HCT116 (cell line): ENCODE results near the gene SLC5A12. TPM values are rescaled to one million over a fixed set of nuclear protein-coding genes. Genes with fewer than 3 reads are reported as not detected.

Experiments used
- ATAC-seq: fragments of 200-7000 bp; cut with Tn5 transposase; 2 replicates; pipeline ENCODE4 v1.9.1; 2020; ENCODE audit warnings: mild to moderate bottlenecking, moderate library complexity
- BruUV-seq: library from RNA; stranded (reverse); fragments of 400-500 nt; replicated peaks from 2 replicates; lab custom pipeline; 2021; lab: Mats Ljungman, UMichigan
- CTCF ChIA-PET: fragments of 300-600 bp; sonication (Branson Sonifier 250); formaldehyde crosslinking; loops from one replicate; lab custom pipeline; 2021; ENCODE audit warnings: antibody characterized with exemption; lab: Charles Lee
- POLR2A ChIA-PET: fragments of 300-600, 350-600 bp; sonication (Branson Sonifier 250); formaldehyde crosslinking; loops from one replicate; lab custom pipeline; 2021; ENCODE audit warnings: antibody characterized with exemption; lab: Charles Lee
- RAD21 ChIA-PET, 2 experiments: fragments of 300-600 bp; sonication (Branson Sonifier 250); formaldehyde crosslinking; loops; one replicate each; lab custom pipeline; 2023; ENCODE audit warnings: low total read pairs in 2 of 2; ENCODE audit not compliant: uncharacterized antibody in 2 of 2, unreplicated experiment in 2 of 2, low non-redundant PET in 1 of 2; lab: Charles Lee
- DNase-seq: peaks from one replicate; pipeline ENCODE4 v3.0.0-alpha.2; 2010; ENCODE audit warnings: low read depth, low spot score
- H2AFZ ChIP-seq: fragments of 200-600 bp; shearing (Covaris generic), sonication (generic); 2 replicates; pipeline ENCODE4 v1.6.1; 2017; ENCODE audit warnings: low read depth, mixed run types, mixed read lengths, antibody characterized with exemption, low read length; ENCODE audit not compliant: poor library complexity, severe bottlenecking
- H3K27ac ChIP-seq: 2 replicates; pipeline ENCODE4 v1.5.1; 2012; ENCODE audit warnings: low read depth, low read length
- H3K27me3 ChIP-seq: fragments of 200-600 bp; sonication (generic); 2 replicates; pipeline ENCODE4 v1.6.1; 2016; ENCODE audit warnings: mixed run types, low read length, mixed read lengths; ENCODE audit not compliant: insufficient read depth
- H3K36me3 ChIP-seq, 2 experiments: fragments of 200-500 bp in 1 of 2; fragments of 200-600 bp in 1 of 2; sonication (Bioruptor generic) in 1 of 2; sonication (generic) in 1 of 2; 2 replicates each; pipeline versions ENCODE4 v1.5.1 to v1.6.1; 2014 to 2016; ENCODE audit warnings: low read length in 2 of 2, inconsistent platforms in 1 of 2, mixed read lengths in 1 of 2, mixed run types in 1 of 2; ENCODE audit not compliant: insufficient read depth in 2 of 2, control insufficient read depth in 1 of 2
- H3K4me1 ChIP-seq, 2 experiments: fragments of 200-600 bp in 1 of 2; sonication (generic) in 1 of 2; 2 replicates each; pipeline versions ENCODE4 v1.5.1 to v1.6.1; 2012 to 2017; ENCODE audit warnings: low read length in 2 of 2, inconsistent platforms in 1 of 2, mild to moderate bottlenecking in 1 of 2, mixed read lengths in 1 of 2, mixed run types in 1 of 2, moderate library complexity in 1 of 2; ENCODE audit not compliant: insufficient read depth in 2 of 2, control insufficient read depth in 1 of 2
- H3K4me2 ChIP-seq: fragments of 200-600 bp; sonication (generic); 2 replicates; pipeline ENCODE4 v1.6.1; 2017; ENCODE audit warnings: mixed run types, low read length, mixed read lengths
- H3K4me3 ChIP-seq, 2 experiments: fragments of 200-600 bp in 1 of 2; sonication (generic) in 1 of 2; replicated peaks in 1 of 2; 2 replicates each; pipeline ENCODE4 v1.5.1; 2011 to 2016; ENCODE audit warnings: low read length in 2 of 2, control low read depth in 1 of 2, low read depth in 1 of 2, mild to moderate bottlenecking in 1 of 2, mixed read lengths in 1 of 2, mixed run types in 1 of 2
- H3K79me2 ChIP-seq: fragments of 200-600 bp; sonication (generic); 2 replicates; pipeline ENCODE4 v1.6.1; 2017; ENCODE audit warnings: mild to moderate bottlenecking, mixed run types, low read length, moderate library complexity, mixed read lengths; ENCODE audit not compliant: insufficient read depth
- H3K9ac ChIP-seq: fragments of 200-600 bp; sonication (generic); 2 replicates; pipeline ENCODE4 v1.6.1; 2016; ENCODE audit warnings: low read length, mixed read lengths
- H3K9me2 ChIP-seq: fragments of 200-600 bp; sonication (generic), shearing (Covaris generic); 2 replicates; pipeline ENCODE4 v1.6.1; 2017; ENCODE audit warnings: mixed run types, mild to moderate bottlenecking, moderate library complexity; ENCODE audit not compliant: insufficient read depth
- H3K9me3 ChIP-seq, 2 experiments: fragments of 200-500 bp in 1 of 2; fragments of 200-600 bp in 1 of 2; sonication (Bioruptor generic) in 1 of 2; sonication (generic) in 1 of 2; 2 replicates each; pipeline ENCODE4 v1.6.1; 2014 to 2017; ENCODE audit warnings: low read length in 2 of 2, mixed read lengths in 2 of 2, inconsistent platforms in 1 of 2, low read depth in 1 of 2, mild to moderate bottlenecking in 1 of 2, mixed run types in 1 of 2, moderate library complexity in 1 of 2; ENCODE audit not compliant: control insufficient read depth in 1 of 2, insufficient read depth in 1 of 2
- H4K20me1 ChIP-seq: fragments of 200-600 bp; sonication (generic), shearing (Covaris generic); 2 replicates; pipeline ENCODE4 v1.6.1; 2017; ENCODE audit warnings: mixed run types, mild to moderate bottlenecking, moderate library complexity; ENCODE audit not compliant: insufficient read depth
- ATF3 ChIP-seq: IDR thresholded peaks from 2 replicates; pipeline ENCODE4 v1.6.1; 2012
- CBX3 ChIP-seq: IDR thresholded peaks from 2 replicates; pipeline ENCODE4 v1.6.1; 2012; ENCODE audit warnings: low read depth
- CEBPB ChIP-seq: IDR thresholded peaks from 2 replicates; pipeline ENCODE4 v1.6.1; 2012; ENCODE audit warnings: low read depth
- ELF1 ChIP-seq: IDR thresholded peaks from 2 replicates; pipeline ENCODE4 v1.6.1; 2012; ENCODE audit warnings: low read depth, borderline replicate concordance
- EZH2 ChIP-seq: fragments of 200-600 bp; sonication (generic); IDR thresholded peaks from 2 replicates; pipeline ENCODE4 v1.6.1; 2017; ENCODE audit warnings: antibody characterized with exemption, mixed run types
- EZH2phosphoT487 ChIP-seq: fragments of 200-600 bp; IDR thresholded peaks from 2 replicates; pipeline ENCODE4 v1.6.1; 2018; ENCODE audit warnings: antibody characterized with exemption, borderline replicate concordance
- FOSL1 ChIP-seq: IDR thresholded peaks from 2 replicates; pipeline ENCODE4 v1.6.1; 2012; ENCODE audit warnings: low read depth
- JUND ChIP-seq: IDR thresholded peaks from 2 replicates; pipeline ENCODE4 v1.6.1; 2012
- POLR2A ChIP-seq: IDR thresholded peaks from 2 replicates; pipeline ENCODE4 v1.7.0; 2011; ENCODE audit warnings: borderline replicate concordance; ENCODE audit not compliant: insufficient read depth, insufficient read length; ENCODE audit errors: extremely low read depth
- POLR2AphosphoS5 ChIP-seq: IDR thresholded peaks from 2 replicates; pipeline ENCODE4 v1.6.1; 2011; ENCODE audit warnings: mild to moderate bottlenecking, low read depth, low read length, moderate library complexity
- RAD21 ChIP-seq: IDR thresholded peaks from 2 replicates; pipeline ENCODE4 v1.6.1; 2012; ENCODE audit warnings: low read depth, mild to moderate bottlenecking
- SP1 ChIP-seq: IDR thresholded peaks from 2 replicates; pipeline ENCODE4 v1.6.1; 2012; ENCODE audit warnings: low read depth
- SRF ChIP-seq: IDR thresholded peaks from 2 replicates; pipeline ENCODE4 v1.6.1; 2012; ENCODE audit warnings: low read depth
- ZBTB33 ChIP-seq: IDR thresholded peaks from 2 replicates; pipeline ENCODE4 v1.6.1; 2011; ENCODE audit warnings: mild to moderate bottlenecking, low read length, moderate library complexity; ENCODE audit not compliant: insufficient replicate concordance; ENCODE audit errors: extremely low read depth
- ZFX ChIP-seq: fragments of 450-650 bp; IDR thresholded peaks from 2 replicates; pipeline ENCODE4 v1.6.1; 2017
- ZNF274 ChIP-seq: fragments of 200-500 bp; sonication (Bioruptor generic); IDR thresholded peaks from 2 replicates; pipeline ENCODE4 v1.6.1; 2014; ENCODE audit warnings: mild to moderate bottlenecking, low read depth, low read length, inconsistent platforms
- intact Hi-C: fragments of 100-400 bp; cut with micrococcal nuclease; formaldehyde crosslinking; loops from 2 replicates; pipeline ENCODE4 v1.10.0; 2022
- total RNA-seq: library from RNA; stranded (reverse); gene quantifications from one replicate; pipeline ENCODE4 v1.2.1, GENCODE V29; 2021; ENCODE audit not compliant: unreplicated experiment
- TF ChIP-seq, protein P1 (sequence below): IDR thresholded peaks from 2 replicates; pipeline ENCODE4 v1.6.1; 2012; ENCODE audit warnings: low read depth

Gene SLC5A12
- total RNA-seq, 1 experiment from 2014 or later: not detected

GRCh38 chr11:26762089-26762488, 40.2 kb upstream of the SLC5A12 start:
- no peaks in the 10 kb centered on the region for H3K36me3 ChIP-seq
- no peak overlapping the region for H3K9ac ChIP-seq
- no peaks in the 10 kb centered on the region for H4K20me1 ChIP-seq
- ATAC-seq: no peak
- no TSS peak for BruUV-seq
- RAD21 ChIA-PET: no interaction called here
- CTCF ChIA-PET: no interaction called here
- intact Hi-C loops: no loop called here
- H2AFZ ChIP-seq: no peak overlapping the region
- DNase-seq: no peak
- H3K27me3 ChIP-seq: no peaks in the 10 kb centered on the region
- TF ChIP-seq CEBPB: no peak
- TF ChIP-seq RAD21: no peak
- POLR2A ChIA-PET: no interaction called here
- no peaks in the 10 kb centered on the region; a peak in 2 of 4 replicates for H3K9me3 ChIP-seq
- H3K9me2 ChIP-seq: no peaks in the 10 kb centered on the region
- H3K4me3 ChIP-seq: no peak overlapping the region
- H3K79me2 ChIP-seq: no peaks in the 10 kb centered on the region
- no peaks in the 10 kb centered on the region for H3K4me1 ChIP-seq
- no peak overlapping the region for H3K4me2 ChIP-seq
- no peak overlapping the region for H3K27ac ChIP-seq

- no peak overlapping the region for H2AFZ ChIP-seq
- H3K9me2 ChIP-seq: no peaks in the 10 kb centered on the region
- intact Hi-C loops: no loop called here
- BruUV-seq: no TSS peak
- H3K4me2 ChIP-seq: no peak overlapping the region
- H3K4me1 ChIP-seq: no peaks in the 10 kb centered on the region
- no peaks in the 10 kb centered on the region; a peak in 2 of 4 replicates for H3K9me3 ChIP-seq
- H4K20me1 ChIP-seq: no peaks in the 10 kb centered on the region
- no peaks in the 10 kb centered on the region for H3K27me3 ChIP-seq
- no peak overlapping the region for H3K9ac ChIP-seq
- TF ChIP-seq ZNF274 (no peak), RAD21 (no peak), ATF3 (no peak), ZBTB33 (no peak), SRF (no peak), EZH2phosphoT487 (no peak), ZFX (no peak), EZH2 (no peak), FOSL1 (no peak), SP1 (no peak), ELF1 (no peak), JUND (no peak), POLR2AphosphoS5 (no peak), CBX3 (no peak), POLR2A (no peak)
- TF ChIP-seq, protein P1, sequence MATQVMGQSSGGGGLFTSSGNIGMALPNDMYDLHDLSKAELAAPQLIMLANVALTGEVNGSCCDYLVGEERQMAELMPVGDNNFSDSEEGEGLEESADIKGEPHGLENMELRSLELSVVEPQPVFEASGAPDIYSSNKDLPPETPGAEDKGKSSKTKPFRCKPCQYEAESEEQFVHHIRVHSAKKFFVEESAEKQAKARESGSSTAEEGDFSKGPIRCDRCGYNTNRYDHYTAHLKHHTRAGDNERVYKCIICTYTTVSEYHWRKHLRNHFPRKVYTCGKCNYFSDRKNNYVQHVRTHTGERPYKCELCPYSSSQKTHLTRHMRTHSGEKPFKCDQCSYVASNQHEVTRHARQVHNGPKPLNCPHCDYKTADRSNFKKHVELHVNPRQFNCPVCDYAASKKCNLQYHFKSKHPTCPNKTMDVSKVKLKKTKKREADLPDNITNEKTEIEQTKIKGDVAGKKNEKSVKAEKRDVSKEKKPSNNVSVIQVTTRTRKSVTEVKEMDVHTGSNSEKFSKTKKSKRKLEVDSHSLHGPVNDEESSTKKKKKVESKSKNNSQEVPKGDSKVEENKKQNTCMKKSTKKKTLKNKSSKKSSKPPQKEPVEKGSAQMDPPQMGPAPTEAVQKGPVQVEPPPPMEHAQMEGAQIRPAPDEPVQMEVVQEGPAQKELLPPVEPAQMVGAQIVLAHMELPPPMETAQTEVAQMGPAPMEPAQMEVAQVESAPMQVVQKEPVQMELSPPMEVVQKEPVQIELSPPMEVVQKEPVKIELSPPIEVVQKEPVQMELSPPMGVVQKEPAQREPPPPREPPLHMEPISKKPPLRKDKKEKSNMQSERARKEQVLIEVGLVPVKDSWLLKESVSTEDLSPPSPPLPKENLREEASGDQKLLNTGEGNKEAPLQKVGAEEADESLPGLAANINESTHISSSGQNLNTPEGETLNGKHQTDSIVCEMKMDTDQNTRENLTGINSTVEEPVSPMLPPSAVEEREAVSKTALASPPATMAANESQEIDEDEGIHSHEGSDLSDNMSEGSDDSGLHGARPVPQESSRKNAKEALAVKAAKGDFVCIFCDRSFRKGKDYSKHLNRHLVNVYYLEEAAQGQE: no peak
- TF ChIP-seq, all 23 proteins: peak for 0
- POLR2A ChIA-PET: no interaction called here
- H3K27ac ChIP-seq: no peak overlapping the region
- DNase-seq (no peak), ATAC-seq (no peak)
- no peak overlapping the region for H3K4me3 ChIP-seq
- H3K79me2 ChIP-seq: no peaks in the 10 kb centered on the region
- RAD21 ChIA-PET: no interaction called here
- no peaks in the 10 kb centered on the region for H3K36me3 ChIP-seq
- CTCF ChIA-PET: no interaction called here
Measured at GRCh38 chr11:26761361-26761809, 39.5 kb upstream of the SLC5A12 start.
